NOMO-1 (cell line): Measurements from ENCODE around the gene GPC1.

Source experiments
- DNase-seq, 2 experiments: peaks; one replicate each; lab custom pipeline; 2025; ENCODE audit not compliant: unreplicated experiment in 2 of 2; lab: John Stamatoyannopoulos, UW

The GPC1 gene

GRCh38 chr2:240440251-240440650 lies 4.8 kb downstream of the GPC1 start:
- DNase-seq, result no peak

GRCh38 chr2:240440704-240441320 lies 5.3 kb downstream of the GPC1 start:
- DNase-seq, result no peak

- no peak for DNase-seq
Measured at GRCh38 chr2:240441326-240441992, 6.0 kb downstream of the GPC1 start.

GRCh38 chr2:240441993-240442411 lies 6.5 kb downstream of the GPC1 start:
- no peak for DNase-seq

- DNase-seq, result no peak
Measured at GRCh38 chr2:240442891-240443715, 7.6 kb downstream of the GPC1 start.

GRCh38 chr2:240443891-240444301 lies 8.4 kb downstream of the GPC1 start:
- no peak for DNase-seq

GRCh38 chr2:240444464-240444863 lies 9.0 kb downstream of the GPC1 start:
- DNase-seq, result no peak

GRCh38 chr2:240445961-240446663 lies 10.6 kb downstream of the GPC1 start:
- no peak for DNase-seq

GRCh38 chr2:240446664-240447175 lies 11.3 kb downstream of the GPC1 start:
- no peak for DNase-seq

GRCh38 chr2:240447331-240447730 lies 11.9 kb downstream of the GPC1 start:
- DNase-seq, result no peak

- DNase-seq, result no peak
Measured at GRCh38 chr2:240447934-240448333, 12.5 kb downstream of the GPC1 start.

- no peak for DNase-seq
Measured at GRCh38 chr2:240448387-240449274, 13.2 kb downstream of the GPC1 start.

GRCh38 chr2:240449764-240450531 lies 14.5 kb downstream of the GPC1 start:
- no peak for DNase-seq

GRCh38 chr2:240450532-240451107 lies 15.2 kb downstream of the GPC1 start:
- no peak for DNase-seq

- no peak for DNase-seq
Measured at GRCh38 chr2:240451108-240451611, 15.7 kb downstream of the GPC1 start.

GRCh38 chr2:240451791-240452461 lies 16.5 kb downstream of the GPC1 start:
- DNase-seq, result no peak

- DNase-seq, result peak; percentile 19 to 38
Measured at GRCh38 chr2:240452462-240453256, 17.2 kb downstream of the GPC1 start.
